ENCODE results near the gene SNTA1.
"Not testable (repeated sequence)": the region's sequence is repeated elsewhere in the genome, so short reads cannot be mapped to it uniquely, and the experiment has no call there.

SNTA1 gene

DNA sequence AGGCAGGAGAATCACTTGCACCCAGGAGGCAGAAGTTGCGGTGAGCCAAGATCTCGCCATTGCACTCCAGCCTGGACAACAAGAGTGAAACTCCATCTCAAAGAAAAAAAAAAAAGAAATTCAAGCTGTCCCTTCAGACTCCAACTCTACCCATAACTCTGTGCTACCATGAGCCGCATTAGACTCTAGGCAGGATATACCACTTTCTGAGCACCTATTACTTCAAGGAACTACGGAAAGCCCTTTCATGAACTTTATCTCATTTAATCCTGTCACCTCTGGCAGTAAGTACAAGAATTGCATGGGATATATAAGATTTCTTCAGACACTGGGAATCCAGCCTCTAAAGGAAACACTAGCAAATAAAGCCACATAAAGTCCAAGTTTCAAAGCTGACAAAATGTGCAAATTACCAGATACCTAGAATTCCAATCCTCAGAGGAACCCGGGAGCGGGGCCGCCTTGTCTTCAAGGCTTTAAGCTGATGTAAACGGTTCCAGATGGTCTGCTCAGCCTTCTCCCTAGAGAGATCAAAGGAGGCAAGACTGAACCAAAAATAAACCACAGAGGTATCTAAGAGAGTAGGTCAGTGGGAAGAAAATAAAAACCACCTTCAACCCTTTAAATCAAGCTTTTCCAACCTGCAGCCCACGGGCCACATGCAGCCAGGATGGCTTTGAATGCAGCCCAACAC lies 51.7 kb downstream of the SNTA1 start:
- no peak for DNase-seq

DNA sequence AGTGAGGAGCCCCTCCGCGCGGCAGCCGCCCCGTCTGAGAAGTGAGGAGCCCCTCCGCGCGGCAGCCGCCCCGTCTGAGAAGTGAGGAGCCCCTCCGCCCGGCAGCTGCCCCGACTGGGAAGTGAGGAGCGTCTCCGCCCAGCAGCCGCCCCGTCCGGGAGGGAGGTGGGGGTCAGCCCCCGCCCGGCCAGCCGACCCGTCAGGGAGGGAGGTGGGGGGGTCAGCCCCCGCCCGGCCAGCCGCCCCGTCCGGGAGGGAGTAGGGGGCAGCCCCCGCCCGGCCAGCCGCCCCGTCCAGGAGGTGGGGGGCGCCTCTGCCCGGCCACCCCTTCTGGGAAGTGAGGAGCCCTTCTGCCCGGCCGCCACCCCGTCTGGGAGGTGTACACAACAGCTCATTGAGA lies 54.2 kb downstream of the SNTA1 start:
- not testable (repeated sequence) for DNase-seq

DNA sequence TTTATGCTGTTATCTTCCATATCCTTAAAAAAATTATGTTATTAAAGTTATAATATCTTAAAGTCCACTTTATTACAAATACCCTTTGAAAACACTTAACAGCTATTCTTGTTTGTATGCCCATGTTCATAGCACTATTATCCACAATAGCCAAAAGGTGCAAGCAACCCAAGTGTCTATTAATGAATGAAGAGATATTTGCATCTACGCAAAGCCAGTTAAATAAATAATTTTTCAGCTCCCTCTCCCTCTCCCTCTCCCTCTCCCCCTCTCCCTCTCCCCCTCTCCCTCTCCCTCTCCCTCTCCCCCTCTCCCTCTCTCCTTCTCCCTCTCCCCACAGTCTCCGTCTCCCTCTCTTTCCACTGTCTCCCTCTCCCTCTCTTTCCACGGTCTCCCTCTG lies 55.3 kb downstream of the SNTA1 start:
- no peak for DNase-seq

DNA sequence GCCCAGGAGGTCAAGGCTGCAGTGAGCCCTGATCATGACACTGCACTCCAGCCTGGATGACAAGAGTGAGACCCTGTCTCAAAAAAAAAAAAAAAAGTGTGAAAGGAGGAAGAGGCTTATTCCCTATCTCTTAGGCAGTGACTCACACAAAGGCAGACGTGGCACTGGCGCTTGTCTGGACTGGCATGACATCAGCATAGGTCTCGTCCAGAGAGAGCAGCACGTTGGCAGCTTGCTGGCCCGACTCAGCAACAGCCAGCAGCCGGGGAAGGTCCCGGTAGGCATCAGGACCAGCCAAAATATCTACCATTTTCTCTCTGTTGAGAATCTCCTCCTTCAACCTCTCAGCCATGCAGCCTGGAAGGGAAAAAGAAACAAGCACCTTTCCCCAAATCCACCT lies 56.4 kb downstream of the SNTA1 start:
- no peak for DNase-seq

DNA sequence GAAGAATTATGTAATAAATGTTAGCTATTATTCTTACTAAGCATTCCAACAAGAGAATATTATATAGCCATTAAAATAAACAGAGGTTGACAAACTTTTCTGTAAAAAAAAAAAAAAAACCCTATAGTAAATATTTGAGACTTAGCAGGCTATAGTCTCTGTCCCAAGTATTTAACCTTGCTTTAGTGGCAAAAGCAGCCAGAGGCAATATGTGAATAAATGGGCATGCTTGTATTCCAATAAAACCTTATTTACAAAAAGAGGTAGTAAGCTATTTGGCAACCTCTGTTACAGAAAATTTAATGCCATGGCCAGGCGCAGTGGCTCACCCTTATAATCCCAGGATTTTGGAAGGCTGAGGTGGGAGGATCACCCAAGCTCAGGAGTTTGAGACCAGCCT lies 56.9 kb downstream of the SNTA1 start:
- no peak for DNase-seq

DNA sequence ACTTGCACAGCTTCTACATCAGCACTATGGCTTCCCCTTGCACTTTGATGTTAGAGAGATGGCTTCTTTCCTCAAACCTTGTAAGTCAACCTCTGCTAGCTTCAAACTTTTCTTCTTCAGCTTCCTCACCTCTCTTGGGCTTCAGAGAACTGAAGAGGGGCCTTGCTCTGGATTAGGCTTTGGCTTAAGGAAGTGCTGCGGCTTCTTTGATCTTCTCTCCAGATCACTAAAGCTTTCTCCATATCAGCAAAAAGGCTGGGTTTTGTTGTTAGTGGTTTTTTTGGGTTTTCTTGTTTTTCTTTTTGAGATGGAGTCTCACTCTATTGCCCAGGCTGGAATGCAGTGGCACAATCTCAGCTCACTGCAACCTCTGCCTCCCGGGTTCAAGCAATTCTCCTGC lies 66.2 kb downstream of the SNTA1 start:
- no peak for DNase-seq

DNA sequence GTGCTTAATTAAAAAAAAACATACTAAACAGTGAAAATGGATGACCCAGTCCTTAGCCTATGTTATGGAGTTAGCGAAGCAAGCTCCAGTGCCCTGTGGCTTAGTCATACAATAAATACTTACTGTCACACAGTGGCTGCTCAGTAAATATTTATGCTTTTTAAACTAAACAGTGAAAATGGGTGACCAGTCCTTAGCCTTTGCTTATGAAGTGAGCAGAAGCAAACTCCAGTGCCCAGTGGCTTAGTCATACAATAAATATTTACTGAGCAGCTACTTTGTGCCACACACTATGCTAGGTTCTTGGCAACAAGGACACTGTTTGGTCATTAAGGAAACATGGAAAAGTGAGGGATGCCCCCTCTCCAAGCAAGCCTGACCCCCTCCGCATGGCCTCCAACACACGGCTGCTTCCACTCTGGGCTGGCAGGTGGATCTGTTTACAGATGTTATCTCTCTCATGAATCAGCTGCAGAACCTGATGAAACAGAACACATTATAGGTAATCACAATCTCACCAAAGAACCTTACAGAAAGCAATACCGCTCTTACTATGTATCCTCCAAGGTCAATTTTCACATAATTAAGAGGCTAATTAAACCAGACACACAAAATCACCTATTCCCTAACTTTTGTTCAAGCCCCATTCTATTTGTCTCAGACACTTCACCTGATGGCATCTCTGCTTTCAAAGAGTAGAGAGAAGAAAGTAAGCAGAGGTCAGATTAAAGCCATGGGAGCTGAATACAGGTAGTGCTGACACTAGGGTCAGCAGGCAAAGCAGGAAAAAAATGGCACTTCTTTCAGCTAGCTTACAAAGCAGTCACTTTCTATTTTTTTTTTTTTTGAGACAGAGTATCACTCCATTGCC lies 69.6 kb downstream of the SNTA1 start:
- DNase-seq = no peak

DNA sequence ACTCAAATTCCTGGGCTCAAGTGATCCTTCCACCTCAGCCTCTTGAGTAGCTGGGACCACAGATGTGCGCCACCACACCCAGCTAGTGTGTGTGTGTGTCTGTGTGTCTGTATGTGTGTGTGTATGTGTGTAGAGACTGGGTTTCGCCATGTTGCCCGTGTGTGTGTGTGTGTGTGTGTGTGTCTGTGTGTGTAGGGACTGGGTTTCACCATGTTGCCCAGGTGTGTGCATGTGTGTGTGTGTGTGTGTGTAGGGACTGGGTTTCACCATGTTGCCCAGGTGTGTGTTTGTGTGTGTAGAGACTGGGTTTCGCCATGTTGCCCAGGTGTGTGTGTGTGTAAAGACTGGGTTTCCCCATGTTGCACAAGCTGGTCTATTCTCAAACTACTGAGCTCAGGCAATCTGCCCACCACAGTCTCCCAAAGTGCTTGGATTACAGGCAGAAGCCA lies 70.5 kb downstream of the SNTA1 start:
- DNase-seq = no peak

DNA sequence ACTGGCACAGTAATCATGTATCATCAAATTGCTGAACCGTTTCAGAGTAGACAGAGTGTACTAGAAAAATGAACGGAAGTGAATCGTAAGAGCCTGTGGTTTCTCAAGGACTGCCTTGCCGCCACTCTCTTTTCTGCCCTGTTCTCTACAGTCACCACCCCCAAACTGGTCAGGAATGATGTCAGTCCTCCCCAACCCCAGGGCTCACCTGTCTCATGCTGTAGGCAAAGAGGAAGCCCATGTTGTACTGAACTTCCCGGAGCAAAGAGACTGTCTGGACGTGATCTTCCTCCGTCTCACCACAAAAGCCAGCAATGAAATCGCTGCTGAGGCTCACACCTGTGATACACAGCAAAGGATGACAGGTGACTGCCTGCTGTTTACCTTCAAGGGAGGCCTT lies 73.3 kb downstream of the SNTA1 start:
- no peak for DNase-seq

DNA sequence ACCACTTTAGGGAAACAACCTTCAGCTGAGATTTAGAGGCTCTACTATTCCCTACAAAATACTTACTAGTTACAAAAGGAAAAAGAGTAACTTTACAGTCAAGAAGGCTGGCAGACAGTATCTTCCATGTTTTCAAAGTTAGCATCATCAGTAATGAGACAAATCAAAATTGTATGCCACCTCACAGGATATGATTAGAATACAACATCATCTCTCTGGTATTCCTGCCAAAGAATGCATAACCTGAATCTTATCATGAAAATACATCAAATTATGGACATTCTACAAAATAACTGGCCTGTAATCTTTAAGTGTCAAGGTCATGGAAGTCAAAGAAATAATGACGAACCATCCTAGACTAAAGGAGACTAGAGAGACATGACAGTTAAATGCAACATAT lies 80.7 kb downstream of the SNTA1 start:
- DNase-seq = no peak

DNA sequence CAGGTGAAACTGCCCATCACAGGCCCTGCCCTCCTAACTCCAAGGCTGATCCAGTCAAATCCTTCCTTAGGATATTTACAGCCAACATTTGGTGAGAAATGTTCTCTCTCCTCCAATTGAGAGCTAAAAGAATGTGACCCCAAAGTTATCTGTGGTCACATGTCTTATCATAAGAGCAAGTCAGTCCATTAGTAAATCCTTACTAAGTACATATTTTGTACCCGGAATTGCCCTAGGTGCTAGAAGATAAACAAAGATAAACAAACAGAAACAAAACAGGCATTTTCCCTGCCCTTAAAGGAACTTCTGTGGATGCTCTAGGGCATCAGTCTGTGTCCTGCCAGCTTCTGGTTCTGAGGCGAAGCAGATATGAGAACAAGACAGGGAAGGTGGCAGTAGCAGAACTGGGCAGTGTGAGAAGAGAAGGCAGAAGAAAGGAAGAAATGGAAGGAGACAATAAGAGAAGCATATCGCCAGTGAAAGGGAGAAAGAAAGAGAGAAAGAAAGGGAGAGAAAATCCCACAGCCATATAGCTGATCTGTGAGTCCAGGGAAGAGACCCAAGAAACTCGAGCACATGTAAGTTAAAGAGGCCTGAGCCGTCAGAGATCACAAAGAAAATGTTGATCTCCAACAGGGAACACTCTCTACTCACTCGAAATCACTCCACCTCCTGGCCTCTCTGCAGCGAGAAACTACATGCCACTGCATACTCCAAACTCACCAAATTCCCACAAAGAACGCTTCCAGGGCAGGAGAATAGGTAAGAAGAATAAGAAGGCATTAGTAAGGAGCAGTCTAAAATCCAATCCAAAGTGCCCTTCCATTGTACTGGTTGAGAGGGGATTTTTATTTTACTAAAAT lies 83.9 kb downstream of the SNTA1 start:
- no peak for DNase-seq

Measured in GOT3 (cell line).